ENCODE data around the gene PKP3. TPM values are rescaled to one million over a fixed set of nuclear protein-coding genes. Genes with fewer than 3 reads are reported as not detected.

PKP3 gene
- total RNA-seq, 1 experiment from 2014 or later: 177 TPM

- intact Hi-C loops (cut with micrococcal nuclease): no loop called here
- DNase-seq (ENCODE audit: unreplicated experiment): no peak
- no peaks in the 10 kb centered on the region for H3K4me1 Mint-ChIP-seq (ENCODE audit: insufficient read depth, unreplicated experiment)
- H3K9me3 Mint-ChIP-seq (ENCODE audit: unreplicated experiment): no peaks in the 10 kb centered on the region
- no peak overlapping the region for H3K27ac Mint-ChIP-seq (ENCODE audit: low read depth, unreplicated experiment)
- H3K27me3 Mint-ChIP-seq (ENCODE audit: insufficient read depth, unreplicated experiment): no peaks in the 10 kb centered on the region
- TF ChIP-seq CTCF (IDR thresholded peaks at IDR 0.05; ENCODE audit: unreplicated experiment): no peak
- ChIA-PET POLR2A (no interaction called here), CTCF (no interaction called here)
- peaks cover 8% of the 10 kb centered on the region for H3K36me3 Mint-ChIP-seq (ENCODE audit: insufficient read depth, unreplicated experiment)
- BruUV-seq (replicated peaks): no TSS peak
- H3K4me3 Mint-ChIP-seq (ENCODE audit: unreplicated experiment): no peak overlapping the region
These were observed 37.9 kb downstream of the PKP3 start for GRCh38 chr11:431921-432320.

- Mint-ChIP-seq H3K27ac (ENCODE audit: low read depth, unreplicated experiment) (no peak overlapping the region), H3K27me3 (ENCODE audit: insufficient read depth, unreplicated experiment) (no peaks in the 10 kb centered on the region), H3K36me3 (ENCODE audit: insufficient read depth, unreplicated experiment) (peaks cover 8% of the 10 kb centered on the region), H3K4me1 (ENCODE audit: insufficient read depth, unreplicated experiment) (no peaks in the 10 kb centered on the region), H3K9me3 (ENCODE audit: unreplicated experiment) (no peaks in the 10 kb centered on the region), H3K4me3 (ENCODE audit: unreplicated experiment) (no peak overlapping the region)
- CTCF ChIA-PET: no interaction called here
- BruUV-seq (replicated peaks): no TSS peak
- no peak for DNase-seq (ENCODE audit: unreplicated experiment)
- intact Hi-C loops (cut with micrococcal nuclease): no loop called here
- no peak for TF ChIP-seq CTCF (IDR thresholded peaks at IDR 0.05; ENCODE audit: unreplicated experiment)
- POLR2A ChIA-PET: interaction anchor here (0.6 kb wide), 1 partner anchor 236 kb away, joined by 4 read pairs; no protein-coding TSS in a partner anchor
These were observed 38.6 kb downstream of the PKP3 start for GRCh38 chr11:432501-433100.

GRCh38 chr11:433111-433510 lies 39.1 kb downstream of the PKP3 start:
- intact Hi-C loops (cut with micrococcal nuclease): no loop called here
- Mint-ChIP-seq H3K27ac (ENCODE audit: low read depth, unreplicated experiment) (no peak overlapping the region), H3K27me3 (ENCODE audit: insufficient read depth, unreplicated experiment) (no peaks in the 10 kb centered on the region), H3K4me3 (ENCODE audit: unreplicated experiment) (no peak overlapping the region), H3K4me1 (ENCODE audit: insufficient read depth, unreplicated experiment) (no peaks in the 10 kb centered on the region), H3K36me3 (ENCODE audit: insufficient read depth, unreplicated experiment) (peaks cover 8% of the 10 kb centered on the region), H3K9me3 (ENCODE audit: unreplicated experiment) (no peaks in the 10 kb centered on the region)
- no peak for DNase-seq (ENCODE audit: unreplicated experiment)
- no TSS peak for BruUV-seq (replicated peaks)
- no peak for TF ChIP-seq CTCF (IDR thresholded peaks at IDR 0.05; ENCODE audit: unreplicated experiment)
- CTCF ChIA-PET: no interaction called here
- POLR2A ChIA-PET: interaction anchor here (0.6 kb wide), 1 partner anchor 236 kb away, joined by 4 read pairs; no protein-coding TSS in a partner anchor

- ChIA-PET POLR2A (no interaction called here), CTCF (no interaction called here)
- intact Hi-C loops (cut with micrococcal nuclease): no loop called here
- no peak for DNase-seq (ENCODE audit: unreplicated experiment)
- peaks cover 8% of the 10 kb centered on the region for H3K36me3 Mint-ChIP-seq (ENCODE audit: insufficient read depth, unreplicated experiment)
- no peak overlapping the region for H3K27ac Mint-ChIP-seq (ENCODE audit: low read depth, unreplicated experiment)
- H3K9me3 Mint-ChIP-seq (ENCODE audit: unreplicated experiment): no peaks in the 10 kb centered on the region
- no peak overlapping the region for H3K4me3 Mint-ChIP-seq (ENCODE audit: unreplicated experiment)
- no TSS peak for BruUV-seq (replicated peaks)
- no peak for TF ChIP-seq CTCF (IDR thresholded peaks at IDR 0.05; ENCODE audit: unreplicated experiment)
- no peaks in the 10 kb centered on the region for H3K27me3 Mint-ChIP-seq (ENCODE audit: insufficient read depth, unreplicated experiment)
- no peaks in the 10 kb centered on the region for H3K4me1 Mint-ChIP-seq (ENCODE audit: insufficient read depth, unreplicated experiment)
These were observed 39.6 kb downstream of the PKP3 start for GRCh38 chr11:433641-434040.
